ENCODE data around the gene IFIT2.

- TF ChIP-seq REST (IDR thresholded peaks at IDR 0.05; ENCODE audit: low read depth) (no peak), SP1 (IDR thresholded peaks at IDR 0.05; ENCODE audit: low read depth) (no peak), EZH2 (IDR thresholded peaks at IDR 0.05) (no peak), CTCF (IDR thresholded peaks at IDR 0.05 in 2 of 3, conservative IDR thresholded peaks at IDR 0.05 in 1 of 3; ENCODE audit: borderline replicate concordance in 1 of 3, insufficient read depth in 1 of 3, low read depth in 2 of 3, low read length in 2 of 3) (no peak), POLR2AphosphoS5 (IDR thresholded peaks at IDR 0.05; ENCODE audit: low read depth, low read length) (no peak), SRF (IDR thresholded peaks at IDR 0.05; ENCODE audit: low read depth) (no peak), RAD21 (IDR thresholded peaks at IDR 0.05; ENCODE audit: low read depth) (no peak), POLR2A (IDR thresholded peaks at IDR 0.05; ENCODE audit: borderline replicate concordance, extremely low read depth, insufficient read depth, insufficient read length) (no peak), EGR1 (IDR thresholded peaks at IDR 0.05; ENCODE audit: low read depth) (no peak), CBX3 (IDR thresholded peaks at IDR 0.05; ENCODE audit: low read depth) (no peak)
Measured at GRCh38 chr10:89348975-89349374, 47.1 kb downstream of the IFIT2 start.

Data from HCT116 (cell line).